GM18511 (cell line): ENCODE results near the gene ARL5A.

Experiments used
- ATAC-seq: cut with Tn5 transposase; IDR thresholded peaks from one replicate; pipeline ENCODE4 v1.9.1; 2021; ENCODE audit warnings: mild to moderate bottlenecking, moderate library complexity; ENCODE audit not compliant: unreplicated experiment

Gene ARL5A

GRCh38 chr2:151769606-151770005, 58.6 kb downstream of the ARL5A start:
- ATAC-seq, result no peak

GRCh38 chr2:151767536-151767935, 60.7 kb downstream of the ARL5A start:
- no peak for ATAC-seq

- peak; percentile 57 for ATAC-seq
These were observed 61.6 kb downstream of the ARL5A start for GRCh38 chr2:151766437-151767153.

GRCh38 chr2:151765760-151766410, 62.3 kb downstream of the ARL5A start:
- peak; percentile 52 for ATAC-seq

GRCh38 chr2:151762694-151763093, 65.5 kb downstream of the ARL5A start:
- no peak for ATAC-seq

GRCh38 chr2:151761687-151762086, 66.5 kb downstream of the ARL5A start:
- ATAC-seq, result no peak

- ATAC-seq, result no peak
These were observed 67.0 kb downstream of the ARL5A start for GRCh38 chr2:151761193-151761592.

GRCh38 chr2:151760139-151760650, 68.0 kb downstream of the ARL5A start:
- no peak for ATAC-seq

GRCh38 chr2:151758744-151759143, 69.5 kb downstream of the ARL5A start:
- ATAC-seq, result no peak

- ATAC-seq, result no peak
These were observed 70.4 kb downstream of the ARL5A start for GRCh38 chr2:151757861-151758260.

- no peak for ATAC-seq
These were observed 71.4 kb downstream of the ARL5A start for GRCh38 chr2:151756820-151757219.

GRCh38 chr2:151754253-151754897, 73.8 kb downstream of the ARL5A start:
- no peak for ATAC-seq

GRCh38 chr2:151753540-151753939, 74.7 kb downstream of the ARL5A start:
- no peak for ATAC-seq
